ENCODE results near the gene PAX5.

The PAX5 gene

GRCh38 chr9:36855448-36856315 lies 178.4 kb downstream of the PAX5 start:
- Histone ChIP-seq H3K4me1 (ENCODE audit: control insufficient read depth, insufficient read depth, low read length) (no peaks in the 10 kb centered on the region), H3K9me3 (ENCODE audit: control insufficient read depth, low read length) (no peaks in the 10 kb centered on the region), H3K4me3 (ENCODE audit: low read length) (no peak overlapping the region), H3K9ac (ENCODE audit: low read length) (no peak overlapping the region), H3K36me3 (ENCODE audit: control insufficient read depth, insufficient read depth, low read length, severe bottlenecking) (no peaks in the 10 kb centered on the region), H3K27me3 (replicated peaks; ENCODE audit: control insufficient read depth, insufficient read depth, low read length) (peaks cover 83% of the 10 kb centered on the region)
- DNase-seq (ENCODE audit: low read depth): no peak

GRCh38 chr9:36854751-36855150 lies 179.3 kb downstream of the PAX5 start:
- H3K27me3 ChIP-seq (replicated peaks; ENCODE audit: control insufficient read depth, insufficient read depth, low read length): peaks cover 81% of the 10 kb centered on the region
- H3K4me1 ChIP-seq (ENCODE audit: control insufficient read depth, insufficient read depth, low read length): no peaks in the 10 kb centered on the region
- no peak overlapping the region for H3K9ac ChIP-seq (ENCODE audit: low read length)
- no peak overlapping the region for H3K4me3 ChIP-seq (ENCODE audit: low read length)
- no peaks in the 10 kb centered on the region for H3K36me3 ChIP-seq (ENCODE audit: control insufficient read depth, insufficient read depth, low read length, severe bottlenecking)
- no peak for DNase-seq (ENCODE audit: low read depth)
- no peaks in the 10 kb centered on the region for H3K9me3 ChIP-seq (ENCODE audit: control insufficient read depth, low read length)

- no peaks in the 10 kb centered on the region for H3K4me1 ChIP-seq (ENCODE audit: control insufficient read depth, insufficient read depth, low read length)
- no peak for DNase-seq (ENCODE audit: low read depth)
Observed at GRCh38 chr9:36854034-36854433, 180.0 kb downstream of the PAX5 start.

GRCh38 chr9:36853233-36853632 lies 180.8 kb downstream of the PAX5 start:
- DNase-seq (ENCODE audit: low read depth): no peak
- H3K9ac ChIP-seq (ENCODE audit: low read length): no peak overlapping the region
- no peaks in the 10 kb centered on the region for H3K9me3 ChIP-seq (ENCODE audit: control insufficient read depth, low read length)
- no peaks in the 10 kb centered on the region for H3K36me3 ChIP-seq (ENCODE audit: control insufficient read depth, insufficient read depth, low read length, severe bottlenecking)
- H3K4me3 ChIP-seq (ENCODE audit: low read length): no peak overlapping the region
- peaks cover 82% of the 10 kb centered on the region for H3K27me3 ChIP-seq (replicated peaks; ENCODE audit: control insufficient read depth, insufficient read depth, low read length)
- no peaks in the 10 kb centered on the region for H3K4me1 ChIP-seq (ENCODE audit: control insufficient read depth, insufficient read depth, low read length)

More at GRCh38 chr9:36854034-36854433, 180.0 kb downstream of the PAX5 start:
- no peaks in the 10 kb centered on the region for H3K9me3 ChIP-seq (ENCODE audit: control insufficient read depth, low read length)
- no peak overlapping the region for H3K9ac ChIP-seq (ENCODE audit: low read length)
- no peaks in the 10 kb centered on the region for H3K36me3 ChIP-seq (ENCODE audit: control insufficient read depth, insufficient read depth, low read length, severe bottlenecking)
- peaks cover 80% of the 10 kb centered on the region for H3K27me3 ChIP-seq (replicated peaks; ENCODE audit: control insufficient read depth, insufficient read depth, low read length)
- H3K4me3 ChIP-seq (ENCODE audit: low read length): no peak overlapping the region

GRCh38 chr9:36849943-36850342 lies 184.1 kb downstream of the PAX5 start:
- peaks cover 84% of the 10 kb centered on the region for H3K27me3 ChIP-seq (replicated peaks; ENCODE audit: control insufficient read depth, insufficient read depth, low read length)
- DNase-seq (ENCODE audit: low read depth): no peak
- H3K4me3 ChIP-seq (ENCODE audit: low read length): no peak overlapping the region
- no peaks in the 10 kb centered on the region for H3K4me1 ChIP-seq (ENCODE audit: control insufficient read depth, insufficient read depth, low read length)
- H3K36me3 ChIP-seq (ENCODE audit: control insufficient read depth, insufficient read depth, low read length, severe bottlenecking): no peaks in the 10 kb centered on the region
- no peak overlapping the region for H3K9ac ChIP-seq (ENCODE audit: low read length)
- H3K9me3 ChIP-seq (ENCODE audit: control insufficient read depth, low read length): no peaks in the 10 kb centered on the region

GRCh38 chr9:36848946-36849345 lies 185.1 kb downstream of the PAX5 start:
- no peak overlapping the region for H3K9ac ChIP-seq (ENCODE audit: low read length)
- no peak overlapping the region for H3K4me3 ChIP-seq (ENCODE audit: low read length)
- H3K9me3 ChIP-seq (ENCODE audit: control insufficient read depth, low read length): no peaks in the 10 kb centered on the region
- no peaks in the 10 kb centered on the region for H3K36me3 ChIP-seq (ENCODE audit: control insufficient read depth, insufficient read depth, low read length, severe bottlenecking)
- peaks cover 81% of the 10 kb centered on the region for H3K27me3 ChIP-seq (replicated peaks; ENCODE audit: control insufficient read depth, insufficient read depth, low read length)
- no peaks in the 10 kb centered on the region for H3K4me1 ChIP-seq (ENCODE audit: control insufficient read depth, insufficient read depth, low read length)
- no peak for DNase-seq (ENCODE audit: low read depth)

- Histone ChIP-seq H3K9ac (ENCODE audit: low read length) (no peak overlapping the region), H3K27me3 (replicated peaks; ENCODE audit: control insufficient read depth, insufficient read depth, low read length) (peaks cover 77% of the 10 kb centered on the region), H3K4me1 (ENCODE audit: control insufficient read depth, insufficient read depth, low read length) (no peaks in the 10 kb centered on the region), H3K36me3 (ENCODE audit: control insufficient read depth, insufficient read depth, low read length, severe bottlenecking) (no peaks in the 10 kb centered on the region), H3K9me3 (ENCODE audit: control insufficient read depth, low read length) (no peaks in the 10 kb centered on the region), H3K4me3 (ENCODE audit: low read length) (no peak overlapping the region)
- no peak for DNase-seq (ENCODE audit: low read depth)
Observed at GRCh38 chr9:36847781-36848673, 186.0 kb downstream of the PAX5 start.

- H3K4me1 ChIP-seq (ENCODE audit: control insufficient read depth, insufficient read depth, low read length): peaks cover 3% of the 10 kb centered on the region
- H3K27me3 ChIP-seq (replicated peaks; ENCODE audit: control insufficient read depth, insufficient read depth, low read length): peaks cover 81% of the 10 kb centered on the region
- H3K9me3 ChIP-seq (ENCODE audit: control insufficient read depth, low read length): no peaks in the 10 kb centered on the region
- no peaks in the 10 kb centered on the region for H3K36me3 ChIP-seq (ENCODE audit: control insufficient read depth, insufficient read depth, low read length, severe bottlenecking)
- H3K9ac ChIP-seq (ENCODE audit: low read length): no peak overlapping the region
- no peak for DNase-seq (ENCODE audit: low read depth)
- H3K4me3 ChIP-seq (ENCODE audit: low read length): no peak overlapping the region
Observed at GRCh38 chr9:36846621-36847020, 187.4 kb downstream of the PAX5 start.

GRCh38 chr9:36845844-36846243 lies 188.2 kb downstream of the PAX5 start:
- Histone ChIP-seq H3K9me3 (ENCODE audit: control insufficient read depth, low read length) (no peaks in the 10 kb centered on the region), H3K27me3 (replicated peaks; ENCODE audit: control insufficient read depth, insufficient read depth, low read length) (peaks cover 73% of the 10 kb centered on the region), H3K4me3 (ENCODE audit: low read length) (no peak overlapping the region), H3K9ac (ENCODE audit: low read length) (no peak overlapping the region), H3K4me1 (ENCODE audit: control insufficient read depth, insufficient read depth, low read length) (peaks cover 10% of the 10 kb centered on the region), H3K36me3 (ENCODE audit: control insufficient read depth, insufficient read depth, low read length, severe bottlenecking) (no peaks in the 10 kb centered on the region)
- no peak for DNase-seq (ENCODE audit: low read depth)

- Histone ChIP-seq H3K36me3 (ENCODE audit: control insufficient read depth, insufficient read depth, low read length, severe bottlenecking) (no peaks in the 10 kb centered on the region), H3K4me3 (ENCODE audit: low read length) (no peak overlapping the region), H3K4me1 (ENCODE audit: control insufficient read depth, insufficient read depth, low read length) (peaks cover 17% of the 10 kb centered on the region), H3K9me3 (ENCODE audit: control insufficient read depth, low read length) (no peaks in the 10 kb centered on the region), H3K27me3 (replicated peaks; ENCODE audit: control insufficient read depth, insufficient read depth, low read length) (peaks cover 72% of the 10 kb centered on the region), H3K9ac (ENCODE audit: low read length) (no peak overlapping the region)
- DNase-seq (ENCODE audit: low read depth): no peak
Observed at GRCh38 chr9:36844961-36845360, 189.1 kb downstream of the PAX5 start.

- peaks cover 18% of the 10 kb centered on the region for H3K4me1 ChIP-seq (ENCODE audit: control insufficient read depth, insufficient read depth, low read length)
- H3K27me3 ChIP-seq (replicated peaks; ENCODE audit: control insufficient read depth, insufficient read depth, low read length): peaks cover 75% of the 10 kb centered on the region
- H3K9me3 ChIP-seq (ENCODE audit: control insufficient read depth, low read length): no peaks in the 10 kb centered on the region
- DNase-seq (ENCODE audit: low read depth): no peak
- no peak overlapping the region for H3K4me3 ChIP-seq (ENCODE audit: low read length)
- H3K36me3 ChIP-seq (ENCODE audit: control insufficient read depth, insufficient read depth, low read length, severe bottlenecking): no peaks in the 10 kb centered on the region
- H3K9ac ChIP-seq (ENCODE audit: low read length): no peak overlapping the region
Observed at GRCh38 chr9:36843964-36844363, 190.1 kb downstream of the PAX5 start.
